HFFc6 (cell line): ENCODE data around the gene FLACC1. TPM values are rescaled to one million over a fixed set of nuclear protein-coding genes. Genes with fewer than 3 reads are reported as not detected.
A peak's percentile ranks its signal among the peaks of the same experiment; 100 is the strongest.

Source experiments
- DNase-seq: peaks from one replicate; pipeline ENCODE4 v3.0.0-alpha.2; 2018
- H3K27ac Mint-ChIP-seq: 2 replicates; pipeline ENCODE4 v1.8.0; 2020; ENCODE audit warnings: mild to moderate bottlenecking, mixed read lengths
- H3K27me3 Mint-ChIP-seq: 2 replicates; pipeline ENCODE4 v1.8.0; 2021; ENCODE audit warnings: mild to moderate bottlenecking, moderate library complexity, mixed read lengths; ENCODE audit not compliant: insufficient read depth
- H3K36me3 Mint-ChIP-seq: 2 replicates; pipeline ENCODE4 v1.8.0; 2021; ENCODE audit warnings: low read depth, mixed read lengths
- H3K4me1 Mint-ChIP-seq: 2 replicates; pipeline ENCODE4 v1.8.0; 2020; ENCODE audit warnings: low read depth, mixed read lengths
- H3K4me3 Mint-ChIP-seq: 2 replicates; pipeline ENCODE4 v1.8.0; 2020; ENCODE audit warnings: mild to moderate bottlenecking, moderate library complexity, mixed read lengths
- H3K9me3 Mint-ChIP-seq: 2 replicates; pipeline ENCODE4 v1.8.0; 2020; ENCODE audit warnings: mild to moderate bottlenecking, mixed read lengths
- CTCF ChIP-seq: fragments of 200-600 bp; sonication (generic); IDR thresholded peaks from 2 replicates; pipeline ENCODE4 v1.5.0; 2021; ENCODE audit warnings: antibody characterized with exemption, mild to moderate bottlenecking
- total RNA-seq, 6 experiments: library from RNA; stranded (reverse); fragmentation: NEBNext Ultra II Directional; extraction: Animal tissue kit (Norgen Biotek cat#: 25700); gene quantifications; 2 replicates in 1 of 6; 3 replicates in 5 of 6; pipeline ENCODE4 v1.2.3, GENCODE V29; 2021

Gene FLACC1
- total RNA-seq, 6 experiments from 2014 or later: 0.51 to 1.6 (median 0.87) TPM

- no peak overlapping the region for H3K27ac Mint-ChIP-seq
These were observed 44.7 kb upstream of the FLACC1 start for GRCh38 chr2:201401815-201402214.

GRCh38 chr2:201396595-201396994 lies 39.5 kb upstream of the FLACC1 start:
- Mint-ChIP-seq H3K4me3 (no peak overlapping the region), H3K27ac (no peak overlapping the region), H3K36me3 (peaks cover 45% of the 10 kb centered on the region), H3K27me3 (no peaks in the 10 kb centered on the region; the same call in 1 of the 2 replicates), H3K9me3 (no peaks in the 10 kb centered on the region), H3K4me1 (peaks cover 6% of the 10 kb centered on the region)
- no peak for DNase-seq
- TF ChIP-seq CTCF: no peak

More at GRCh38 chr2:201401815-201402214, 44.7 kb upstream of the FLACC1 start:
- TF ChIP-seq CTCF: no peak
- Mint-ChIP-seq H3K4me1 (peaks cover 48% of the 10 kb centered on the region), H3K9me3 (no peaks in the 10 kb centered on the region), H3K4me3 (no peak overlapping the region), H3K27me3 (no peaks in the 10 kb centered on the region), H3K36me3 (peaks cover 24% of the 10 kb centered on the region)
- DNase-seq: no peak

GRCh38 chr2:201383136-201383535 lies 26.0 kb upstream of the FLACC1 start:
- H3K27ac Mint-ChIP-seq: no peak overlapping the region
- DNase-seq: no peak
- H3K4me1 Mint-ChIP-seq: peaks cover 17% of the 10 kb centered on the region
- H3K4me3 Mint-ChIP-seq: no peak overlapping the region
- no peaks in the 10 kb centered on the region for H3K9me3 Mint-ChIP-seq
- no peak for TF ChIP-seq CTCF
- peaks cover 53% of the 10 kb centered on the region for H3K36me3 Mint-ChIP-seq
- no peaks in the 10 kb centered on the region; the same call in 1 of the 2 replicates for H3K27me3 Mint-ChIP-seq

- Mint-ChIP-seq H3K9me3 (no peaks in the 10 kb centered on the region), H3K4me1 (peaks cover 17% of the 10 kb centered on the region), H3K27me3 (no peaks in the 10 kb centered on the region; the same call in 1 of the 2 replicates), H3K27ac (peak overlapping the region; percentile 4; the same call in 1 of the 2 replicates), H3K36me3 (peaks cover 63% of the 10 kb centered on the region), H3K4me3 (no peak overlapping the region)
- no peak for TF ChIP-seq CTCF
- DNase-seq: no peak
These were observed 21.6 kb upstream of the FLACC1 start for GRCh38 chr2:201378496-201379397.

- Mint-ChIP-seq H3K36me3 (peaks cover 57% of the 10 kb centered on the region), H3K27me3 (no peaks in the 10 kb centered on the region; the same call in 1 of the 2 replicates), H3K4me1 (peaks cover 17% of the 10 kb centered on the region), H3K27ac (no peak overlapping the region), H3K9me3 (no peaks in the 10 kb centered on the region), H3K4me3 (no peak overlapping the region)
- no peak for DNase-seq
- no peak for TF ChIP-seq CTCF
These were observed 20.1 kb upstream of the FLACC1 start for GRCh38 chr2:201377218-201377617.
